ENCODE measurements around the gene IL1RAPL2. TPM values are rescaled to one million over a fixed set of nuclear protein-coding genes. Genes with fewer than 3 reads are reported as not detected.

The IL1RAPL2 gene
- total and polyA plus RNA-seq, 2 donors (not counting 1 experiment from before 2014, with no cell fraction given) = not detected

- Mint-ChIP-seq H3K4me1 (no peaks in the 10 kb centered on the region), H3K27me3 (no peaks in the 10 kb centered on the region), H3K27ac (no peak overlapping the region), H3K9me3 (ENCODE audit: insufficient read depth) (no peaks in the 10 kb centered on the region), H3K4me3 (no peak overlapping the region)
- no peak overlapping the region for H3K4me2 ChIP-seq (replicated peaks; ENCODE audit: low read depth, low read length, poor library complexity, severe bottlenecking)
- intact Hi-C loops (cut with micrococcal nuclease) = no loop called here
- no peak overlapping the region for H3K4me3 ChIP-seq (ENCODE audit: control extremely low read depth in 1 of 5, extremely low read depth in 1 of 5, insufficient read depth in 1 of 5, low read depth in 2 of 5, low read length in 4 of 5)
- no peak for ATAC-seq (ENCODE audit: low read depth)
- no peaks in the 10 kb centered on the region for H3K36me3 ChIP-seq (replicated peaks in 1 of 2; ENCODE audit: control extremely low read depth in 1 of 2, control insufficient read depth in 1 of 2, extremely low read depth in 1 of 2, insufficient read depth in 2 of 2, low read length in 1 of 2)
- H3K9ac ChIP-seq (ENCODE audit: low read length) = no peak overlapping the region
- no peaks in the 10 kb centered on the region for H3K4me1 ChIP-seq (ENCODE audit: control insufficient read depth in 2 of 2, insufficient read depth in 2 of 2, low read length in 2 of 2)
- no peaks in the 10 kb centered on the region for H3K79me2 ChIP-seq (ENCODE audit: control insufficient read depth, insufficient read depth, low read length)
- H2AFZ ChIP-seq (ENCODE audit: insufficient read depth, low read depth, low read length, poor library complexity, severe bottlenecking) = no peak overlapping the region
- ChIA-PET CTCF (no interaction called here), POLR2A (no interaction called here)
- H4K20me1 ChIP-seq (ENCODE audit: control insufficient read depth, insufficient read depth, low read length, poor library complexity, severe bottlenecking) = no peaks in the 10 kb centered on the region
- TF ChIP-seq CTCF (IDR thresholded peaks at IDR 0.05) (no peak), EZH2 (IDR thresholded peaks at IDR 0.05; ENCODE audit: borderline replicate concordance, insufficient read depth, low read depth, low read length, poor library complexity, severe bottlenecking) (no peak)
- no peak for DNase-seq
- H3K9me3 ChIP-seq (ENCODE audit: control extremely low read depth in 1 of 3, control insufficient read depth in 2 of 3, insufficient read depth in 1 of 3, low read length in 2 of 3) = no peaks in the 10 kb centered on the region
- no peak overlapping the region for H3K27ac ChIP-seq (ENCODE audit: low read length in 2 of 2)
- no CpG with 5 or more reads among the region's 2 CpGs for WGBS (ENCODE audit: insufficient coverage)
- H3K27me3 ChIP-seq (replicated peaks in 1 of 4; ENCODE audit: control extremely low read depth in 1 of 4, control insufficient read depth in 3 of 4, insufficient read depth in 4 of 4, low read length in 3 of 4) = no peaks in the 10 kb centered on the region
Measured at GRCh38 chrX:105610411-105610810, 1044.4 kb downstream of the IL1RAPL2 start.

- Mint-ChIP-seq H3K9me3 (ENCODE audit: insufficient read depth) (no peaks in the 10 kb centered on the region), H3K4me3 (no peak overlapping the region), H3K27me3 (no peaks in the 10 kb centered on the region), H3K27ac (no peak overlapping the region), H3K4me1 (no peaks in the 10 kb centered on the region)
- no CpG with 5 or more reads among the region's 3 CpGs for WGBS (ENCODE audit: insufficient coverage)
- ATAC-seq (ENCODE audit: low read depth) (no peak), DNase-seq (no peak)
- Histone ChIP-seq H3K4me3 (ENCODE audit: control extremely low read depth in 1 of 5, extremely low read depth in 1 of 5, insufficient read depth in 1 of 5, low read depth in 2 of 5, low read length in 4 of 5) (no peak overlapping the region), H2AFZ (ENCODE audit: insufficient read depth, low read depth, low read length, poor library complexity, severe bottlenecking) (no peak overlapping the region), H3K4me2 (replicated peaks; ENCODE audit: low read depth, low read length, poor library complexity, severe bottlenecking) (no peak overlapping the region), H3K36me3 (replicated peaks in 1 of 2; ENCODE audit: control extremely low read depth in 1 of 2, control insufficient read depth in 1 of 2, extremely low read depth in 1 of 2, insufficient read depth in 2 of 2, low read length in 1 of 2) (no peaks in the 10 kb centered on the region), H3K9me3 (ENCODE audit: control extremely low read depth in 1 of 3, control insufficient read depth in 2 of 3, insufficient read depth in 1 of 3, low read length in 2 of 3) (no peaks in the 10 kb centered on the region), H3K27ac (ENCODE audit: low read length in 2 of 2) (no peak overlapping the region), H4K20me1 (ENCODE audit: control insufficient read depth, insufficient read depth, low read length, poor library complexity, severe bottlenecking) (no peaks in the 10 kb centered on the region), H3K9ac (ENCODE audit: low read length) (no peak overlapping the region), H3K79me2 (ENCODE audit: control insufficient read depth, insufficient read depth, low read length) (no peaks in the 10 kb centered on the region), H3K27me3 (replicated peaks in 1 of 4; ENCODE audit: control extremely low read depth in 1 of 4, control insufficient read depth in 3 of 4, insufficient read depth in 4 of 4, low read length in 3 of 4) (no peaks in the 10 kb centered on the region), H3K4me1 (ENCODE audit: control insufficient read depth in 2 of 2, insufficient read depth in 2 of 2, low read length in 2 of 2) (no peaks in the 10 kb centered on the region)
- no peak for TF ChIP-seq EZH2 (IDR thresholded peaks at IDR 0.05; ENCODE audit: borderline replicate concordance, insufficient read depth, low read depth, low read length, poor library complexity, severe bottlenecking)
- TF ChIP-seq CTCF (IDR thresholded peaks at IDR 0.05) = no peak
- CTCF ChIA-PET = no interaction called here
- intact Hi-C loops (cut with micrococcal nuclease) = no loop called here
- POLR2A ChIA-PET = no interaction called here
Measured at GRCh38 chrX:105618393-105619101, 1052.5 kb downstream of the IL1RAPL2 start.

Measured in B cell (primary cell).